T-helper 9 cell (primary cell): Measurements from ENCODE around the gene ZNF442.
A peak's percentile ranks its signal among the peaks of the same experiment; 100 is the strongest.
"Not testable (repeated sequence)": the region's sequence is repeated elsewhere in the genome, so short reads cannot be mapped to it uniquely, and the experiment has no call there.

Source experiments
- DNase-seq: peaks from one replicate; pipeline ENCODE4 v3.0.0-alpha.2; 2020
- total RNA-seq, 2 donors: gene quantifications; one replicate each; lab custom pipeline; 2026; lab: John Stamatoyannopoulos, UW

Gene ZNF442
- total RNA-seq: 0 to 2.7 reads per million in 2 donors

DNA sequence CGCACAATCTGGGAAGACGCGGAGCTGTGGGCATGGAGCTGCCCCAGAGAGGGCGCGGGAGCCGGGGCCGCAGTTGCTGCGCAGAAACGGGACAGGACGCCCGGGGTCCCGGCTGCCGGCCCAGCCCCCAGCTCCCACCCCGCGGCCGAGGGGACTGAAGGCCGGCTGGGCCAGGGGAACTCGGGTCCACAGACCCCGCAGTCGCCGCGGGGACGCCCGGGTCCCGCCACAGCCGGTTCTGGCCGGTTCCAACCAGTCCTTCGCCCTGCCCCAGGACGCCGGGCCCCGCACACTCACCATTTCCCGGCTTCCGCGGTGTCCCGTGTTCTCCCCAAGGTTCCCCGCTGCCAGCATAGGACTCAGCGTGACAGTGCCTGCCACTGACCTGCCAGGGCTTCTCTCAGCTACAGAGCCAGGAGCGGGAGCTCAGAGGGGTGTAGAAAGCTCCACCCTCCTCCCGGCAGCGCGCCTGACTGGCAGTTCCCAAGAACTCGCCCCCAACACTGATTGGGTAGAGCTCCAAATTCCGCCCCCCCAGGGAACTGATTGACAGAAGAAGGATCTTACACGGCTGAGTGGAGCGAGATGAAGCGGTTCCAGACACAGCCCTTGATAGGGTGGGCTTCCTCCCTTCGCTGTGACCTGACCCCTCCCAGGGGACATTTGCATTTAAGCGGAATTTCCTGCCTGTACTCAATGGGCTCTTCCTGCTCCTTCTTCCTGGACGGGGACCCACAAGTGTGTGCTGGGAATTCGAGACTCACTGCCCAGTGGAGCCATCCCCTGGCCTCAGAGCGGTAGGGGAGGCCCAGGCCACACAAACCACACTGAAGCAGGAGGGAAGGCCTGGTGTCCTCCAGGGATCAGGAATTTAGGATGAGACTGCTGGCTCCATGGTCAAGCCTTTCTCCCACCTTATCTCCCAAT is at the start of gene ZNF442:
TSS of gene ZNF442 (minus strand) at position 448 of the 927 bp plus-strand sequence. CDS start 2,052 bp downstream, outside the sequence.
- DNase-seq: peak; percentile 67

DNA sequence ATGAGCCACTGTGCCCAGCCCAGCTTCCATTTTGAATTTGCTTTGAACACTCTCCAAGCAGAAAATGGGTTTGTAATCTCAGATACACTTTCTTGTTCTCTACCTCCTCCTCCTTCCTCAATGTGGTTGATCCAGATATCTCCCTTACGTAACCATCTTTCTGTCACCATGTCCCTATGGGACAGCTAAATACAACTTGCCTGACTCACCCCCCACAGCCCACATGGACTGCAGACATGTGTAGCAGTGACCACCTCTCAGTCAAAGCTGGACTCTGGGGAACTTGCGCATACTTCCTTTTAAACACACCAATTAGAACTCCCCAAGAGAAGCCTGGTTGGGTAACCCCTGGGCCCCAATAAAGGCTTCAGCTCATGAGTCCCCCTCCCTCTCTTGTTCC is 46.4 kb upstream of the ZNF442 start:
- DNase-seq: no peak

DNA sequence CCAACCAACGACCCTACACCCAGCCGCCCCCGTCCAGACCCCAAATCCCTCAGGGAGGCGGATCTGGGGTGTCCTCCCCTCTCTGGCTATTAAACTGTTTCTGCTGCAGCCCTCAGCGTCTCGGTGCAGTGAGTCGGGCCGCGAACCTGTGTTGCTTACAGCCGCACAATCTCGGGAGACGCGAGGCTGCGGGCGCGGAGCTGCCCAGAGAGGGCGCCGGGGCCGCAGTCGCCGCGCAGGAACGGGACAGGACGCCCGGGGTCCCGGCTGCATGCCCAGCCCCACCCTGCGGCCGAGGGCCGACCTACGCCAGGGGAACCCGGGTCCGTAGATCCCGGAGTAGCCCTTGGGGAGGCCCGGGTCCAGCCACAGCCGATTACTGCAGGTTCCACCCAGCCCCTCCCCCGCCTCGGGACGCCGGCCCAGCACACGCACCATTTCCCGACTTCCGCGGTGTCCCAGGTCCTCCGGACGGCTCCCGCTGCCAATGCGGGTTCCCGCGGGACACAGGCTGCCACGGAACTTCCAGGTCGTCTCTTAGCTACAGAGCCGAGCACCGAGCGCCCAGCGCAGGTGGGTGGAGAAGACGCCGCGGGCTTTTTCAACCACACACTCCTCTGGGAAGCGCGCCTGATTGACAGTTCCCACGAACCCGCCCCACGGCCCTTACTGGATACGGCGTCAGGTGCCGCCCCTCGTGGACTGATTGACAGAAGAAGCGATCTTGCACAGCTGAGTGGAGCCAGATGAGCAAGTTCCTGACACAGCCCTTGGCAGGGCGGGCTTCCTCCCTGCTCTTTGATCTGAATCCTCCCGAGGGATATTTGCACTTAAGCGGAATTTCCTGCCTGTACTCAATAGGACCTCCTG is 35.4 kb upstream of the ZNF442 start, which contains the start of gene ZNF799:
TSS of gene ZNF799 (minus strand) at position 639 of the 870 bp plus-strand sequence. CDS start at position 438, 201 bp downstream.
- DNase-seq: peak; percentile 65

DNA sequence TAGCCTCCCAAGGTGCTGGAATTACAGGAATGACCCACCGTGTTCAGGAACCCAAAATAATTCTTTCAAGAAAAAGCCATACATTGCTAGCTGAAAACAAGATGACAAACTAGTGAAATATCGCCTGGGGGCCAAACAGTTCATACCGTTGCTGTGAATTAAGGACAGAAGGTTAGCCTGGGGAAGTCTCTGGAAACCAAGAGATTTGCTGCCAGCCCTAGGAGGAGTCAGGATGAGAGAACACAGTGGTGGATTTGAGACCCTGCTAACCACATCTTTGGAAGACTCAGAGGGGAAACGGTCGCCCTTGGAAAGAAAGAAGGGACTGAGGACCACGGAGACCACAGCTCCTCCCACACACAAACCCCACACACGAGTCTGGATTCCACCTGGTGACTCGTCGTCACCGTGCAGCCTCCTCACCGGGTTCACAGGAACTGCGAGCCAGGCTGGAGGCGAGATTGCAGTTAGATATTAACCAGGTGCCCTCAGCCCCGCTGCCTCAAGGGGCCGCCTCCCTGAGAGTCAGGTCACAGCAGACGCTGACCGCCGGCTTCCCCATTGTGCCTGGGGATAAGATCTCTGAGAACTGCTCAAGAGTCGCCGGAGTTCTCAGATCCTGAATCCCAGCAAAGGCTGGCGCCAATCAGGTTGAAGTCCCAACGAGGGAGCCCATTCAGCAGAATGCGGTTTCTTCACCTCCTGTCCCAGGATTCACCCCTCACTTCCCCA is 34.6 kb upstream of the ZNF442 start:
- DNase-seq: not testable (repeated sequence)

DNA sequence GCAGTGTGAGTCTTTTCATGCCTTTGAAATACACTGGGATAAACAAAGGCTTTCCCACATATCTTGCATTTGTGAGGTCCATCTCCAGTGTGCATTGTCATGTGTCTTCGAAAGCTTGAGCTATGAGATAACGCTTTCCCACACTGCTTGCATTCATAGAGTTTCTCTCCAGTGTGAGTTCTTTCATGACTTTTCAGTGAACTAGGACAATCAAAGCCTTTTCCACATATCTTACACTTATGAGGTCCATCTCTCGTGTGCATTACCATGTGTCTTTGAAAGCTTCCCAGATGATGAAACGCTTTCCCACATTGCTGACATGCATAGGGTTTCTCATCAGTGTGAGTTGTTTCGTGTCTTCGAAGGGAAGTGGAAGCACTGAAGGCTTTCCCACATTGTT is 25.7 kb upstream of the ZNF442 start:
- not testable (repeated sequence) for DNase-seq

DNA sequence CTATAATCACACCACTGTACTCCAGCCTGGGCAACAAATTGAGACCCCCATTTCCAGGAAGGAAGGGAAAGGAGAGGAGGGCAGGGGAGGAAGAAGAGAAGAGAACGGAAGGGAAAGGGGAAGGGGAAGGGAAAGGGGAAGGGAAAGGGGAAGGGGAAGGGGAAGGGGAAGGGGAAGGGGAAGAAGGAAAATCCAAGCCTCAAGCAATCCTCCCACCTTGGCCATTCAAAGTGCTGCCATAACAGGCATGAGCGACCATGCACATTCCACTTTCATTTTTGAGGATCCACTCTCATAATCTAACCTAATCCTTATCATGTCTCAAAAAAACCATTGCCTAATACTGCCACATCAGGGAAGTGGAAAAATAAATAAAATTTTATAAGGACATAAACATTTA is 20.9 kb upstream of the ZNF442 start:
- not testable (repeated sequence) for DNase-seq

DNA sequence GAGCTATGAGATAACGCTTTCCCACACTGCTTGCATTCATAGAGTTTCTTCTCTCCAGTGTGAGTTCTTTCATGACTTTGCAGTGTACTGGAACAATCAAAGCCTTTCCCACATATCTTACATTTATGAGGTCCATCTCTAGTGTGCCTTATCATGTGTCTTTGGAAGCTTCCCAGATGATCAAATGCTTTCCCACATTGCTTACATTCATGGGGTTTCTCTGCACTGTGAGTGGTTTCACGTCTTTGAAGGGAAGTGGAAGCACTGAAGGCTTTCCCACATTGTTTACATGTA is 14.9 kb upstream of the ZNF442 start:
- DNase-seq: no peak

DNA sequence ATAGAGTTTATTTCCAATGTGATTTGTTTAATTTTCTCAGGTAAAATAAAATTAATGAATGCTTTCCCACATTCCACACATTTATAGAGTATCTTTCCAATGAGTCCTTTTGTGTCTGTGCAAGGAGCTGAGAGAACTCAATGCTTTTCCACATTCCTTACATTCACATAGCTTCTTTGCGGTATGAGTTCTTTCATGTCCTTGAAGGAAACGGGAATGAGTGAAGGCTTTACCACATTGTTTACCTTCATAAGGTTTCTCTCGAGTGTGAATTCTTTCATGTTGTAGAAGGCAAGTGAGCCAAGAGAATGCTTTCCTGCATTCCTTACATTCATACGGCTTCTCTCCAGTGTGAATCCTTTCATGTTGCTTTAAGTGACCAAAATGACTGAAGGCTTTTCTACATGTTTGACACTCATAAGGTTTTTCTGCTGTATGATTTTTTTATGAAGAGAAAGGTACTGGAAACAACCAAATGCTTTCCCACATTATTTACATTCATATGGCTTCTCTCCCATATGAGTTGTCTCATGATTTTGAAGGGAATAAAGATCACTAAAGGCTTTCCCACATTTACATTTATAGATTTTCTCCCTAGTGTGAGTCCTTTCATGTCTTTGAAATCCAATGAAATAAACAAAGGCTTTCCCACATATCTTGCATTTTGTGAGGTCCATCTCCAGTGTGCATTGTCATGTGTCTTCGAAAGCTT is 14.4 kb upstream of the ZNF442 start:
- no peak for DNase-seq

DNA sequence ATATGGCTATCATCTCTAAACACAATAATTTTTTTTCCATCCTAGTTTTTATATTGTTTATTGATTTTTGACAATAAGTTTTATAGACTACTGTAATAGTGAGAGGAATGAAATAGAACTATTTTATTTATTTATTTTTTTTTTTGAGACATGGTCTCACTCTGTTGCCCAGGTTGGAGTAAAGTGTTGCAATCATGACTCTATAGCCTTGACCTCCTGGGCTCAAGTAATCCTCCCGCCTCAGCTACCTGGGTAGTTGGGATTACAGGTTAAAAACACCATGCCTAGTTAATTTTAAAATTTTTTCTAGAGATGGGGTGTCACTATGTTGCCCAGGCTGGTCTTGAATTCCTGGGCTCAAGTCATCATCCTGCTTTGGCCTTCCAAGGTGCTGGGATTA is 8.5 kb upstream of the ZNF442 start:
- DNase-seq: no peak

DNA sequence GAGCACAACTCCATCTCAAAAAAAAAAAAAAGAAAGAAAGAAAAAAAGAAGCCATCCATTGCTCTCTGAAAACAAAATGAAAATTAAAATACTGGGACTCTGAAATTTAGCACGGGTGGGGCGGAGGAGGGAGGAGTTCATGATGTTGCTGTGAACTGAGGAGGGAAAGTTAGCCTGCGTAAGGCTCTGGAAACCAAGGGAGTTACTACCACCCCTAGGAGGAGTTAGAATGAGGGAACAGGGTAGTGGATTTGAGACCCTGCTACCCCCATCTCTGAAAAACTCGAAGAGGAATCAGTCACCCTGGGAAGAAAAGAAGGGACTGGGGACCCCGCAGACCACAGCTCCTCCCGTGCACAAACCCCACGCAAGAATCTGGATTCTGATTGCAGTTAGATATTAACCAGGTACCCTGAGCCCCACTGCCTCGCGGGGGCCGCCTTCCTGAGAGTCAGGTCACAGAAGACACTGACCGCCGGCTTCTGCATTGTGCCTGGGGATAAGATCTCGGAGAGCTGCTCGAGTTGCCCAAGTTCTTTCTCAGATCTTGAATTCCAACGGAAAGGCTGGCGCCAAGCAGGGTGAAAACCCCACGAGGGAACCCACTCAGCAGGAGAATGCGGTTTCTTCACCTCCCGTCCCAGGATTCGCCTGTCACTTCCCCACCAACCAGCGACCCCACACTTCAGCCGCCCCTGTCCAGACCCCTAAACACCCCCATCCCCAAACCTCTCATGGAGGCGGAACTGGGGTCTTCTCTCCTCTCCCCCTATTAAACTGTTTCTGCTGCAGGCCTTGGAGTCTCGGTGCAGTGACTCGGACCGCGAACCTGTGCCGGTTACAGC is 870 bp downstream of the ZNF442 start:
- DNase-seq: peak; percentile 3

DNA sequence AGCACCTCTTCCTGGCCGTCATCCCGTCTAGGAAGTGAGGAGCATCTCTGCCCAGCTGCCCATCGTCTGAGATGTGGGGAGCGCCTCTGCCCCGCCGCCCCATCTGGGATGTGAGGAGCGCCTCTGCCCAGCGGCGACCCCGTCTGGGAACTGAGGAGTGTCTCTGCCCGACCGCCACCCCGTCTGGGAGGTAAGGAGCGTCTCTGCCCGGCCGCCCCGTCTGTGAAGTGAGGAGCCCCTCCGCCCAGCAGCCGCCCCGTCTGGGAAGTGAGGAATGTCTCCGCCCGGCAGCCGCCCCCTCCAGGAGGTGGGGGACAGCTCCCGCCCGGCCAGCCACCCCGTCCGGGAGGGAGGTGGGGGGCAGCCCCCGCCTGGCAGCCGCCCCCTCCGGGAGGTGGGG is 3.2 kb downstream of the ZNF442 start:
- DNase-seq: not testable (repeated sequence)

DNA sequence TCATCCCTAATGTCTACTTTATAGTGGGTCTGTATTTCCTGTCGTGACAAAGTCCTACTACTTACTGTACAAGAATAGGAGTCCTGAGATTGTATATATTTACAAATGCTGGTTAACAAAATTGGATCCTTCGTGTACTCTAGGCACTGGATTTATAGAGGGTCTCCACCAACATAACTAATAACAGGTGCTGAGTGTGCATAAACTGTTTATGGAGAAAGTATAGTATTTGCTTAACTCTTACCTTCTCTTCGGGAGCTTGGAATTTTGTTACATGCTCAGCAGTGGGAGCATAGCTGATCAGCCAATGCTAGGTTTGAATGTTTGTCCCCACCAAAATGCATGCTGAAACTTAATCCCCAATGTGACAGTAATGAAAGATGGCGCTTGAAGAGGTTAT is 12.1 kb downstream of the ZNF442 start:
- no peak for DNase-seq

DNA sequence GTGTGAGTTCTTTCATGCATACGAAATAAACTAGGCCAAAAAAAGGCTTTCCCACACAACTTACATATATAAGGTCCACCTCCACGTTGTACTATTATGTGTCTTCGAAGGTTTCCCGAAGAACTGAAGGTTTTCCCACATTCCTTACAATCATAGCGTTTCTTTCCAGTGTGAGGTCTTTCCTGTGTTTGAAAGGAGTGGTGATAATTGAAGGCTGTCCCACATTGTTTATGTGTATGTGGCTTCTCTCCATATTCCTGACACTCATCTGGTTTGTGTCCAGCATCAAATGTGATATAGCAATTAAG is 14.6 kb downstream of the ZNF442 start:
- no peak for DNase-seq

DNA sequence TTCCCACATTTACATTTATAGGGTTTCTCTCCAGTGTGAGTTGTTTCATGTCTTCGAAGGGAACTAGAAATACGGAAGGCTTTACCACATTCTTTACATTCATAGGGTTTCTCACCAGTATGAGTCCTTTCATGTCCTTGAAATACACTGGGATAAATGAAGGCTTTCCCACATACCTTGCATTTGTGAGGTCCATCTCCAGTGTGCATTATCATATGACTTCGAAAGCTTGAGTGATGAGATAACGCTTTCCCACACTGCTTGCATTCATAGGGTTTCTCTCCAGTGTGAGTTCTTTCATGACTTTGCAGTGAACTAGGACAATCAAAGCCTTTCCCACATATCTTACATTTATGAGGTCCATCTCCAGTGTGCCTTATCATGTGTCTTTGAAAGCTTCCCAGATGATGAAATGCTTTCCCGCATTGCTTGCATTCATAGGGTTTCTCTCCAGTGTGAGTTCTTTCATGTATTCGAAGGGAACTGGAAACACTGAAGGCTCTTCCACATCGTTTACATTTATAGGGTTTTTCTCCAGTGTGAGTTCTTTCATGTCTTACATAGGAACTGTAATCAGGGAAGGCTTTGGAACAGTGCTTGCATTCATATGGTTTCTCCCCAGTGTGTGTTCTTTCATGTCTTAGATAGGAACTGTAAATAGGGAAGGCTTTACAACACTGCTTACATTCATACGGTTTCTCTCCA is 15.1 kb downstream of the ZNF442 start:
- DNase-seq: no peak

DNA sequence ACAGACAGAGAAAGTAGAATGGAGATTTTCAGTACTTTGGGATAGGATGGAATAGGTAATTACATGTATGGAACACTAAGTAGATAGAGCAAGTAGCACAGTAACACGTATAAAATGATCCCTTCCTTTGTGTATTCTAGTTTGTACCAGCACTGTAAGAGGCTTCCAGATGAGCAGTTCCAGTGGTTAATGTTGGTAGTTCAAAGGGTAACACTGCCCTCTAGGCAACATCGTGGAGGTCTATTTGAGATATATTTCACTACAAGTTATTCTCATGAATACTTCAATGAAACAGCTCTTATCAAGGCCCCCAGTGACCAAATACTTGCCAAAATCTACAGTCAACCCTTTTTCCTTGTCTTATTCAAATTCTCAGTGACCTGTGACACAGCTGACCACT is 18.6 kb downstream of the ZNF442 start:
- DNase-seq: no peak

DNA sequence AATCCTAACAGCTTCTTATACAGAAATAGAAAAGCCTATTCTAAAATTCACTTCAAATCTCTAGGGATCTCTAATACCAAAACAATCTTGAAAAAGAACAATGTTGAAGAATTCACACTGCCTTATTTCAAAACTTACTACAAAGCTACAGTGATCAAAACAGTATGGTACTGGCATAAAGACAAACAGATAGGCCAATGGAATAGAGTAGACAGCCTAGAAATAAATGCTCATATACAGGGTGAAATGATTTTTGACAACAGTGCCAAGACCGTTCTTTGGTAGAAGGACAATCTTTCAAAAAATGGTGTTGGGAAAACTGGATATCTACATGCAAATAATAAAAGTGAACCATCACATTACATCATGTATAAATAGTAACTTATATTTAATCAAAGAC is 20.3 kb downstream of the ZNF442 start:
- no peak for DNase-seq

DNA sequence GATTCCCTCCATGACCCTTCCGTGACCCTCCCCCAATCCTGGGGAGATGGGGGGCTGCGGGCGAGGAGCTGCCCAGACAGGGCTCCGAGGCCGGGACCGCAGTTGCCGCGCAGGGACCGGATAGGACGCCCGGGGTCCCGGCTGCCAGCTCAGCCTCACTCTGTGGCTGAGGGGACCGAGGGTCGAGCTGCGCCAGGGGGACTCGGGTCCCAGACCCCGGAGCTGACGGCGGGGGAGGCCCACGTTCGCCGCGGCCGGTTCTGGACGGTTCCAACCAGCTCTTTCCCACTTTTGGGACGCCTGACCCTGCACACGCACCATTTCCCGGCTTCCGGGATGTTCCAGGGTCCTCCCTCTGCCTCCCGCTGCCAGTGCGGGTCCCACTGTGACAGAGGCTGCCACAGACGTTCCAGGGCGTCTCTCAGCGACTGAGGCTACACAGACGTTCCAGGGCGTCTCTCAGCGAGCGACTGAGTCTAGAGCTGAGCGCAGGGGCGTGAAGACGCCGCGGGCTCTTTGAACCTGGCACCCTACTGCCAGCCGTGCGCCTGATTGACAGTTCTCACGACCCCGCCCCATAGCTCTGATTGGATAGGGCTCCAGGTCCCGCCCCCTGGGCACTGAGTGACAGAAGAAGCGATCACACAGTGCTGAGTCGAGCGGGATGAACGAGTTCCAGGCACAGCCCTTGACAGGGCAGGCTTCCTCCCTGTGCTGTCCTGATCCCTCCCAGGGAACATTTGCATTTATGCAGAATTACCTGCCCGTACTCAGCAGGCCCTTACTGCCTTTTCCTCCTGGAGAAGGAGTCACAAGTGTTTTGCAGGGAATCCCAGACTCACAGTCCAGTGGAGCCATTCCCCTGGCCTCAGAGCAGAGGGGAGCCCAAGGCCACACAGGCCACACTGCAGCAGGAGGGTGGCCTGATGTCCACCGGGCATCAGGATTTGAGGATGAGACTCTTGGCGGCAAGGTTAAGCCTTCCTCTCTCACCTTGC is 32.0 kb downstream of the ZNF442 start, which contains the start of gene ZNF563:
TSS of gene ZNF563 (minus strand) at position 472 of the 998 bp plus-strand sequence. CDS start at position 321, 151 bp downstream.
- peak; percentile 92 for DNase-seq

DNA sequence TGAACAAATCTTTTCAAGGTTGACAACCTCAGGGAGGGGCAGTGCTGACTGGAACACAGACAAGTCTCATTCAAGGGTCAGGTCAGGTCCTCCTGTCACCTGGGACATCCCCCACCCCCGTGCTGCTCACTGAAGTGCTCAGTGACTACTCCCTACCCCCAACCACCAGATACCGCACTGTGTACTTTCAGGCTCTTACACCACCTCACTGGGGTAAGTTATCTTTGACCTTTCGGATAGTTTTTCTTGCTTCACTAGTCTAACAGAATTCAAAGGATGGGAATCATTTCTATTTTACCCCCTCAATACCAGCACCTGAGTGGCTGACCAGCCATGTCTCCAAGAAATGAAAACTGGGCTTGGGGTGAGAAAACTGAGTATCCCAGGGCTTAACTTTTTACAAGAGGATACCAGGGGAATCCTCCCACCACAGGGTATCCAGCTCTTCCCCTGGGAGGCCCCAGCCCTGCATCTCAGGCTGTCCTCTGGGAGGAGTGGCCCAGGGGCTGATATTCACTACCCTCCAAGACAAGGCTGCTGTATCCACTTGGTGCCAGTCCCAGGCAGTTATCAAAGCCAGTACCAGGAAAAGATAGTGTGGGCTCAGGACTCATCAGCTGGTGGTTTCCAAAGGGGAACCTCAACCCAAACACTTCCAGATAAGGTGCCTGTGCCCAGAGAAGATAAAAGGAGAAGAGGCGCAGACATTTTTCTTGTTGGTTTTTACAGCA is 34.1 kb downstream of the ZNF442 start:
- peak; percentile 18 for DNase-seq

DNA sequence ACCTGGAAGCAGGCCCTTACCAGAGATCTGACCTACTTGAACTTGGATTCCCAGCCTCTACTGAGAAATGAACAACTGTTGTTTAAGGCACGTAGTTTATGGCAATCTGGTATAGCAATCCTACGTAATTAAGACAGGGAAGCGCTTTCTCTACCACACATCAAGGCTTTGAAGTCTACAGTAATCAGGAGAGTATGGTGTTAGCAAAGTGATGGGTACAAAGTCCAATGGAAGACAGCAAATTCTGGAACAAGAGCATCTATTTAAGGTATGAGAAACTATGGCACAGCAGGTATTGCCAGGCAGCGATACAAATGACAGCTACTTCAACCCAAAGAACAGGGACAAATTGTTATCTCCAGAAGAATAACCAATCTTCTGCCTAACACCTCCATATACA is 35.1 kb downstream of the ZNF442 start:
- no peak for DNase-seq
